Naive B cell (primary cell): ENCODE data around the gene PNMT. TPM values are rescaled to one million over a fixed set of nuclear protein-coding genes. Genes with fewer than 3 reads are reported as not detected.

ENCODE experiments used
- ATAC-seq, 2 donors: fragments of 150-1000 bp; cut with Tn5 transposase; 2 replicates each; pipeline ENCODE4 v1.10.0; 2021; ENCODE audit warnings: low read depth in 2 of 2, mild to moderate bottlenecking in 2 of 2, moderate library complexity in 2 of 2
- DNase-seq: peaks from one replicate; pipeline ENCODE4 v3.0.0; 2022
- H3K27ac Mint-ChIP-seq, 6 donors: one replicate each; pipeline ENCODE4 v1.8.0; 2020 to 2022; ENCODE audit warnings: mild to moderate bottlenecking in 6 of 6, mixed read lengths in 6 of 6, moderate library complexity in 5 of 6, inconsistent platforms in 2 of 6
- H3K27me3 Mint-ChIP-seq, 3 donors: one replicate each; pipeline ENCODE4 v1.8.0; 2021 to 2022; ENCODE audit warnings: mixed read lengths in 3 of 3, mild to moderate bottlenecking in 1 of 3
- H3K36me3 Mint-ChIP-seq, 2 donors: one replicate each; pipeline ENCODE4 v1.8.0; 2020 to 2022; ENCODE audit warnings: mixed read lengths in 2 of 2, inconsistent platforms in 1 of 2, mild to moderate bottlenecking in 1 of 2
- H3K4me1 Mint-ChIP-seq, 3 donors: one replicate each; pipeline ENCODE4 v1.8.0; 2020 to 2022; ENCODE audit warnings: mixed read lengths in 3 of 3, inconsistent platforms in 1 of 3, mild to moderate bottlenecking in 1 of 3, moderate library complexity in 1 of 3
- H3K4me3 Mint-ChIP-seq, 8 donors: one replicate each; pipeline ENCODE4 v1.8.0; 2020 to 2022; ENCODE audit warnings: mild to moderate bottlenecking in 8 of 8, mixed read lengths in 8 of 8, moderate library complexity in 8 of 8, inconsistent platforms in 2 of 8
- H3K9me3 Mint-ChIP-seq, 7 donors: one replicate each; pipeline ENCODE4 v1.8.0; 2020 to 2022; ENCODE audit warnings: mixed read lengths in 7 of 7, mild to moderate bottlenecking in 5 of 7, inconsistent platforms in 2 of 7, moderate library complexity in 1 of 7
- polyA plus RNA-seq, 6 donors: library from polyadenylated mRNA; unstranded; fragments of 300-500 nt; fragmentation: Illumina TruSeq; gene quantifications; one replicate each; pipeline ENCODE4 v1.2.3, GENCODE V29; 2021; ENCODE audit warnings: low read depth in 6 of 6

The PNMT gene
- polyA plus RNA-seq, 6 donors from 2014 or later = not detected

GRCh38 chr17:39636927-39637736 is 31.1 kb upstream of the PNMT start, which contains the start of gene STARD3:
STARD3 (plus strand) TSS chr17:39637144; CDS start chr17:39653532, 16,388 bp downstream.
- Mint-ChIP-seq H3K9me3 (no peaks in the 10 kb centered on the region), H3K4me1 (peaks cover 57 to 69% (median 63%) of the 10 kb centered on the region in 3 donors), H3K27me3 (peaks cover 0 to 2% (median under 1%) of the 10 kb centered on the region in 3 donors), H3K27ac (peak within 1 kb of the TSS; percentile 83 to 97 (median 95)), H3K4me3 (peak within 1 kb of the TSS; percentile 89 to 97 (median 95)), H3K36me3 (no peaks in the 10 kb centered on the region)
- ATAC-seq (peak; percentile 92), DNase-seq (peak; percentile 86)

- ATAC-seq (no peak), DNase-seq (no peak)
- Mint-ChIP-seq H3K4me1 (peaks cover 67 to 81% (median 74%) of the 10 kb centered on the region in 3 donors), H3K27ac (peak overlapping the region in 4 of 6 donors; percentile 44 to 96 (median 89)), H3K27me3 (no peaks in the 10 kb centered on the region), H3K4me3 (peak overlapping the region; percentile 89 to 97 (median 95)), H3K9me3 (no peaks in the 10 kb centered on the region), H3K36me3 (no peaks in the 10 kb centered on the region)
These were observed 29.9 kb upstream of the PNMT start for GRCh38 chr17:39638317-39638716.

- Mint-ChIP-seq H3K9me3 (no peaks in the 10 kb centered on the region), H3K4me3 (peak overlapping the region in 7 of 8 donors; percentile 1 to 95 (median 89)), H3K27me3 (no peaks in the 10 kb centered on the region), H3K4me1 (peaks cover 72 to 86% (median 77%) of the 10 kb centered on the region in 3 donors), H3K27ac (peak overlapping the region in 4 of 6 donors; percentile 29 to 90 (median 75)), H3K36me3 (no peaks in the 10 kb centered on the region)
- ATAC-seq (no peak), DNase-seq (no peak)
These were observed 29.2 kb upstream of the PNMT start for GRCh38 chr17:39639043-39639442.

GRCh38 chr17:39639566-39640458 is 28.4 kb upstream of the PNMT start:
- Mint-ChIP-seq H3K4me1 (peaks cover 68 to 86% (median 78%) of the 10 kb centered on the region in 3 donors), H3K27me3 (no peaks in the 10 kb centered on the region), H3K27ac (peak overlapping the region in 5 of 6 donors; percentile 39 to 86 (median 65)), H3K9me3 (no peaks in the 10 kb centered on the region), H3K36me3 (no peaks in the 10 kb centered on the region), H3K4me3 (peak overlapping the region in 7 of 8 donors; percentile 30 to 95 (median 68))
- DNase-seq (no peak), ATAC-seq (no peak)

- ATAC-seq (no peak), DNase-seq (no peak)
- H3K36me3 Mint-ChIP-seq = no peaks in the 10 kb centered on the region
- H3K4me1 Mint-ChIP-seq = peaks cover 70 to 89% (median 82%) of the 10 kb centered on the region in 3 donors
- no peaks in the 10 kb centered on the region for H3K27me3 Mint-ChIP-seq
- no peaks in the 10 kb centered on the region for H3K9me3 Mint-ChIP-seq
- peak overlapping the region in 2 of 6 donors; percentile 66 to 83 for H3K27ac Mint-ChIP-seq
- H3K4me3 Mint-ChIP-seq = peak overlapping the region in 6 of 8 donors; percentile 16 to 74 (median 29)
These were observed 27.6 kb upstream of the PNMT start for GRCh38 chr17:39640591-39641031.

- peak overlapping the region in 1 of 6 donors; percentile 66 for H3K27ac Mint-ChIP-seq
- ATAC-seq (no peak), DNase-seq (no peak)
- H3K9me3 Mint-ChIP-seq = no peaks in the 10 kb centered on the region
- no peaks in the 10 kb centered on the region for H3K36me3 Mint-ChIP-seq
- peaks cover 68 to 88% (median 81%) of the 10 kb centered on the region in 3 donors for H3K4me1 Mint-ChIP-seq
- H3K4me3 Mint-ChIP-seq = peak overlapping the region in 6 of 8 donors; percentile 15 to 74 (median 44)
- H3K27me3 Mint-ChIP-seq = no peaks in the 10 kb centered on the region
These were observed 27.2 kb upstream of the PNMT start for GRCh38 chr17:39641097-39641496.

GRCh38 chr17:39641883-39642282 is 26.4 kb upstream of the PNMT start:
- Mint-ChIP-seq H3K9me3 (no peaks in the 10 kb centered on the region), H3K4me3 (peak overlapping the region in 1 of 8 donors; percentile 14), H3K36me3 (no peaks in the 10 kb centered on the region), H3K4me1 (peaks cover 62 to 80% (median 74%) of the 10 kb centered on the region in 3 donors), H3K27me3 (no peaks in the 10 kb centered on the region), H3K27ac (no peak overlapping the region)
- ATAC-seq (no peak), DNase-seq (no peak)

- no peak overlapping the region for H3K4me3 Mint-ChIP-seq
- ATAC-seq = no peak
- no peaks in the 10 kb centered on the region for H3K36me3 Mint-ChIP-seq
- H3K4me1 Mint-ChIP-seq = peaks cover 62 to 78% (median 78%) of the 10 kb centered on the region in 3 donors
- DNase-seq = no peak
- no peaks in the 10 kb centered on the region for H3K9me3 Mint-ChIP-seq
- no peaks in the 10 kb centered on the region for H3K27me3 Mint-ChIP-seq
- peak overlapping the region in 2 of 6 donors; percentile 63 to 88 for H3K27ac Mint-ChIP-seq
These were observed 25.8 kb upstream of the PNMT start for GRCh38 chr17:39642291-39643074.

- peak overlapping the region in 2 of 6 donors; percentile 12 to 26 for H3K27ac Mint-ChIP-seq
- H3K27me3 Mint-ChIP-seq = no peaks in the 10 kb centered on the region
- ATAC-seq = no peak
- H3K4me1 Mint-ChIP-seq = peaks cover 54 to 72% (median 70%) of the 10 kb centered on the region in 3 donors
- H3K9me3 Mint-ChIP-seq = no peaks in the 10 kb centered on the region
- peak overlapping the region in 1 of 8 donors; percentile 62 for H3K4me3 Mint-ChIP-seq
- H3K36me3 Mint-ChIP-seq = no peaks in the 10 kb centered on the region
- no peak for DNase-seq
These were observed 25.0 kb upstream of the PNMT start for GRCh38 chr17:39643271-39643670.

GRCh38 chr17:39647256-39647655 is 21.0 kb upstream of the PNMT start:
- H3K4me3 Mint-ChIP-seq = no peak overlapping the region
- ATAC-seq (no peak), DNase-seq (no peak)
- no peaks in the 10 kb centered on the region for H3K27me3 Mint-ChIP-seq
- H3K27ac Mint-ChIP-seq = no peak overlapping the region
- no peaks in the 10 kb centered on the region for H3K9me3 Mint-ChIP-seq
- H3K4me1 Mint-ChIP-seq = peaks cover 42 to 67% (median 61%) of the 10 kb centered on the region in 3 donors
- peaks cover 0 to 6% of the 10 kb centered on the region in 2 donors for H3K36me3 Mint-ChIP-seq

GRCh38 chr17:39648616-39649366 is 19.5 kb upstream of the PNMT start:
- DNase-seq (no peak), ATAC-seq (no peak)
- no peaks in the 10 kb centered on the region for H3K9me3 Mint-ChIP-seq
- peak overlapping the region in 3 of 6 donors; percentile 26 to 93 (median 46) for H3K27ac Mint-ChIP-seq
- H3K4me3 Mint-ChIP-seq = peak overlapping the region in 1 of 8 donors; percentile 4
- peaks cover 37 to 65% (median 56%) of the 10 kb centered on the region in 3 donors for H3K4me1 Mint-ChIP-seq
- H3K36me3 Mint-ChIP-seq = peaks cover 0 to 6% of the 10 kb centered on the region in 2 donors
- no peaks in the 10 kb centered on the region for H3K27me3 Mint-ChIP-seq

GRCh38 chr17:39650121-39650579 is 18.1 kb upstream of the PNMT start:
- H3K4me1 Mint-ChIP-seq = peaks cover 40 to 67% (median 53%) of the 10 kb centered on the region in 3 donors
- H3K9me3 Mint-ChIP-seq = no peaks in the 10 kb centered on the region
- H3K27me3 Mint-ChIP-seq = no peaks in the 10 kb centered on the region
- no peak for ATAC-seq
- H3K27ac Mint-ChIP-seq = peak overlapping the region in 1 of 6 donors; percentile 61
- DNase-seq = no peak
- H3K4me3 Mint-ChIP-seq = no peak overlapping the region
- H3K36me3 Mint-ChIP-seq = peaks cover 0 to 6% of the 10 kb centered on the region in 2 donors
